CD14-positive monocyte (primary cell): ENCODE data around the gene RIMBP3B. TPM values are rescaled to one million over a fixed set of nuclear protein-coding genes. Genes with fewer than 3 reads are reported as not detected.
"Not testable (repeated sequence)": the region's sequence is repeated elsewhere in the genome, so short reads cannot be mapped to it uniquely, and the experiment has no call there.

Source experiments
- DNase-seq, 3 donors: peaks; one replicate each; pipeline ENCODE4 v3.0.0-alpha.2; 2011 to 2022
- H2AFZ ChIP-seq: 2 replicates; pipeline ENCODE4 v1.6.0; 2012; ENCODE audit warnings: mild to moderate bottlenecking, low read depth, low read length, inconsistent platforms; ENCODE audit not compliant: insufficient read depth, poor library complexity, severe bottlenecking
- H3K27ac ChIP-seq, 2 donors: 1 replicate in 1 of 2; 2 replicates in 1 of 2; pipeline ENCODE4 v1.5.1; 2012 to 2013; ENCODE audit warnings: low read length in 2 of 2, control low read depth in 1 of 2, inconsistent platforms in 1 of 2, low read depth in 1 of 2, mild to moderate bottlenecking in 1 of 2
- H3K27me3 ChIP-seq, 2 donors: one replicate each; pipeline versions ENCODE4 v1.6.0 to v1.6.1; 2011 to 2013; ENCODE audit warnings: low read length in 2 of 2; ENCODE audit not compliant: control insufficient read depth in 2 of 2, insufficient read depth in 2 of 2
- H3K36me3 ChIP-seq, 2 donors: replicated peaks in 1 of 2; 1 replicate in 1 of 2; 2 replicates in 1 of 2; pipeline versions ENCODE4 v1.5.1 to v1.6.1; 2012 to 2013; ENCODE audit warnings: low read length in 2 of 2, control low read depth in 1 of 2, inconsistent platforms in 1 of 2, mild to moderate bottlenecking in 1 of 2; ENCODE audit not compliant: insufficient read depth in 2 of 2, control insufficient read depth in 1 of 2
- H3K4me1 ChIP-seq, 2 donors: 1 replicate in 1 of 2; 2 replicates in 1 of 2; pipeline versions ENCODE4 v1.5.1 to v1.6.1; 2012 to 2013; ENCODE audit warnings: low read length in 2 of 2, control low read depth in 1 of 2, inconsistent platforms in 1 of 2, mild to moderate bottlenecking in 1 of 2, moderate library complexity in 1 of 2; ENCODE audit not compliant: insufficient read depth in 2 of 2, control insufficient read depth in 1 of 2
- H3K4me2 ChIP-seq: replicated peaks from 2 replicates; pipeline ENCODE3; 2012; ENCODE audit warnings: low read length, moderate library complexity, mild to moderate bottlenecking; ENCODE audit not compliant: poor library complexity, severe bottlenecking; ENCODE audit errors: extremely low read depth
- H3K4me3 ChIP-seq, 3 experiments: fragments of 200-600 bp in 1 of 3; sonication (generic) in 1 of 3; replicated peaks in 1 of 3; 1 replicate in 2 of 3; 2 replicates in 1 of 3; pipeline ENCODE4 v1.5.1; 2011 to 2013; ENCODE audit warnings: low read length in 3 of 3, mild to moderate bottlenecking in 3 of 3, control low read depth in 2 of 3, low read depth in 2 of 3, inconsistent platforms in 1 of 3, moderate library complexity in 1 of 3
- H3K79me2 ChIP-seq: 2 replicates; pipeline ENCODE4 v1.6.0; 2012; ENCODE audit warnings: mild to moderate bottlenecking, control low read depth, inconsistent platforms, low read length, moderate library complexity; ENCODE audit not compliant: insufficient read depth
- H3K9ac ChIP-seq: 2 replicates; pipeline ENCODE4 v1.6.0; 2017; ENCODE audit warnings: low read length, mild to moderate bottlenecking; ENCODE audit not compliant: insufficient read depth, poor library complexity, severe bottlenecking
- H3K9me3 ChIP-seq, 2 donors: replicated peaks in 1 of 2; 1 replicate in 1 of 2; 2 replicates in 1 of 2; pipeline versions ENCODE4 v1.5.1 to v1.6.1; 2012 to 2013; ENCODE audit warnings: low read length in 2 of 2, control low read depth in 1 of 2; ENCODE audit not compliant: control insufficient read depth in 1 of 2, insufficient read depth in 1 of 2
- H4K20me1 ChIP-seq: 2 replicates; pipeline ENCODE4 v1.6.0; 2012; ENCODE audit warnings: mild to moderate bottlenecking, low read length, control low read depth, moderate library complexity; ENCODE audit not compliant: insufficient read depth
- H3K27ac Mint-ChIP-seq, 7 donors: one replicate each; pipeline ENCODE4 v1.8.0; 2020; ENCODE audit warnings: mild to moderate bottlenecking in 7 of 7, mixed read lengths in 7 of 7, moderate library complexity in 6 of 7, inconsistent platforms in 2 of 7
- H3K27me3 Mint-ChIP-seq, 3 donors: one replicate each; pipeline ENCODE4 v1.8.0; 2021 to 2022; ENCODE audit warnings: low read depth in 3 of 3, mild to moderate bottlenecking in 3 of 3, mixed read lengths in 3 of 3, moderate library complexity in 3 of 3, inconsistent platforms in 1 of 3
- H3K36me3 Mint-ChIP-seq, 2 donors: one replicate each; pipeline ENCODE4 v1.8.0; 2020; ENCODE audit warnings: mixed read lengths in 2 of 2, inconsistent platforms in 1 of 2, mild to moderate bottlenecking in 1 of 2
- H3K4me1 Mint-ChIP-seq: one replicate; pipeline ENCODE4 v1.8.0; 2020; ENCODE audit warnings: mild to moderate bottlenecking, mixed read lengths
- H3K4me3 Mint-ChIP-seq, 2 donors: one replicate each; pipeline ENCODE4 v1.8.0; 2020; ENCODE audit warnings: mild to moderate bottlenecking in 2 of 2, mixed read lengths in 2 of 2, moderate library complexity in 1 of 2
- H3K9me3 Mint-ChIP-seq, 7 donors: one replicate each; pipeline ENCODE4 v1.8.0; 2020 to 2022; ENCODE audit warnings: mixed read lengths in 7 of 7, mild to moderate bottlenecking in 6 of 7, moderate library complexity in 6 of 7, inconsistent platforms in 2 of 7
- WGBS: methylation state at CpG from one replicate; pipeline ENCODE4 v1.1.5; 2013; ENCODE audit warnings: missing lambda C conversion rate; ENCODE audit not compliant: insufficient coverage; 5-methylcytosine and 5-hydroxymethylcytosine counted together
- intact Hi-C, 2 donors: fragments of 100-400 bp; cut with micrococcal nuclease; formaldehyde crosslinking; loops; one replicate each; pipeline versions ENCODE4 v1.15.0 to v1.15.1; 2023
- polyA plus RNA-seq, 3 donors: library from polyadenylated mRNA; depleted of rRNA in 1 of 3; unstranded in 2 of 3; stranded (reverse) in 1 of 3; fragments of 300-500 nt in 2 of 3; fragments of >200 nt in 1 of 3; fragmentation: Illumina TruSeq in 2 of 3; gene quantifications; 1 replicate in 2 of 3; 2 replicates in 1 of 3; pipeline ENCODE4 v1.2.3, GENCODE V29; 2012 to 2021

Gene RIMBP3B
- polyA plus RNA-seq, 3 donors = 0.09 to 0.17 TPM; not detected in 1

- H3K9ac ChIP-seq, H3K4me3 Mint-ChIP-seq, H3K79me2 ChIP-seq, H3K9me3 Mint-ChIP-seq, H3K27me3 ChIP-seq, H3K36me3 ChIP-seq, H3K4me1 ChIP-seq, H3K4me1 Mint-ChIP-seq, intact Hi-C loops, H3K27ac Mint-ChIP-seq, H3K9me3 ChIP-seq, H2AFZ ChIP-seq, H3K4me3 ChIP-seq, H3K27me3 Mint-ChIP-seq, H4K20me1 ChIP-seq, H3K27ac ChIP-seq, DNase-seq, H3K4me2 ChIP-seq, H3K36me3 Mint-ChIP-seq: not testable (repeated sequence)
- no CpG with 5 or more reads among the region's 12 CpGs for WGBS
These were observed 14.8 kb upstream of the RIMBP3B start for GRCh38 chr22:21368603-21369310.

- H3K27me3 Mint-ChIP-seq, H2AFZ ChIP-seq, H3K27ac Mint-ChIP-seq, H3K36me3 Mint-ChIP-seq, H3K4me2 ChIP-seq, H3K4me1 ChIP-seq, H3K4me1 Mint-ChIP-seq, H3K27ac ChIP-seq, H3K36me3 ChIP-seq, H3K9ac ChIP-seq, DNase-seq, H3K9me3 ChIP-seq, H4K20me1 ChIP-seq, H3K27me3 ChIP-seq, H3K4me3 ChIP-seq, H3K79me2 ChIP-seq, H3K9me3 Mint-ChIP-seq, intact Hi-C loops, H3K4me3 Mint-ChIP-seq: not testable (repeated sequence)
- WGBS = no CpG with 5 or more reads among the region's 4 CpGs
These were observed 7.7 kb upstream of the RIMBP3B start for GRCh38 chr22:21375880-21376279.

- H3K79me2 ChIP-seq, DNase-seq, H3K27ac Mint-ChIP-seq, H3K36me3 Mint-ChIP-seq, H3K4me3 ChIP-seq, H3K9me3 ChIP-seq, H3K27me3 Mint-ChIP-seq, H3K27me3 ChIP-seq, H2AFZ ChIP-seq, H3K4me2 ChIP-seq, intact Hi-C loops, H3K4me1 Mint-ChIP-seq, H3K9me3 Mint-ChIP-seq, H3K4me3 Mint-ChIP-seq, H4K20me1 ChIP-seq, H3K36me3 ChIP-seq, H3K9ac ChIP-seq, H3K27ac ChIP-seq, H3K4me1 ChIP-seq: not testable (repeated sequence)
- no CpG with 5 or more reads among the region's 79 CpGs for WGBS
These were observed 1.2 kb downstream of the RIMBP3B start for GRCh38 chr22:21384468-21385357.

- WGBS = no CpG with 5 or more reads among the region's 7 CpGs
- H3K4me3 Mint-ChIP-seq, H3K9ac ChIP-seq, H3K36me3 Mint-ChIP-seq, H4K20me1 ChIP-seq, H3K27me3 ChIP-seq, H3K27me3 Mint-ChIP-seq, H3K9me3 ChIP-seq, H3K4me1 ChIP-seq, H3K4me2 ChIP-seq, H3K36me3 ChIP-seq, H3K4me3 ChIP-seq, intact Hi-C loops, H3K9me3 Mint-ChIP-seq, H3K27ac Mint-ChIP-seq, H3K4me1 Mint-ChIP-seq, H3K79me2 ChIP-seq, H2AFZ ChIP-seq, H3K27ac ChIP-seq, DNase-seq: not testable (repeated sequence)
These were observed 5.9 kb downstream of the RIMBP3B start for GRCh38 chr22:21389480-21389879.
